SK-N-SH treated with all-trans-retinoic acid at 6 μM for 48 hours (cell line): Measurements from ENCODE around the gene PLEKHG4B.

Source experiments
- ARNTL ChIP-seq: fragments of 450-650 bp; formaldehyde crosslinking; IDR thresholded peaks from 2 replicates; pipeline ENCODE4 v1.5.0; 2020; ENCODE audit warnings: low read depth, mild to moderate bottlenecking, moderate library complexity, borderline replicate concordance
- BACH2 ChIP-seq: fragments of 250-450 bp; sonication (Bioruptor Pico); IDR thresholded peaks from 2 replicates; pipeline ENCODE4 v1.9.0; 2021; ENCODE audit warnings: mild to moderate bottlenecking, borderline replicate concordance
- CSDC2 ChIP-seq: fragments of 250-450 bp; sonication (Bioruptor Pico); IDR thresholded peaks from 2 replicates; pipeline ENCODE4 v1.5.0; 2020; ENCODE audit warnings: mild to moderate bottlenecking, moderate library complexity
- GLIS3 ChIP-seq: fragments of 250-450 bp; sonication (Bioruptor Pico); IDR thresholded peaks from 2 replicates; pipeline ENCODE4 v1.5.0; 2020; ENCODE audit warnings: mild to moderate bottlenecking, moderate library complexity
- OSR1 ChIP-seq: fragments of 250-450 bp; sonication (Bioruptor Pico); IDR thresholded peaks from 2 replicates; pipeline ENCODE4 v1.8.0; 2022; ENCODE audit warnings: moderate library complexity, mild to moderate bottlenecking, inconsistent platforms
- PATZ1 ChIP-seq: fragments of 250-450 bp; sonication (Bioruptor Pico); IDR thresholded peaks from 2 replicates; pipeline ENCODE4 v1.8.0; 2020; ENCODE audit warnings: mild to moderate bottlenecking, moderate library complexity, borderline replicate concordance
- RARB ChIP-seq: fragments of 250-450 bp; sonication (Bioruptor Pico); IDR thresholded peaks from 2 replicates; pipeline ENCODE4 v1.8.0; 2021; ENCODE audit warnings: mild to moderate bottlenecking, moderate library complexity
- ZNF565 ChIP-seq: fragments of 450-650 bp; formaldehyde crosslinking; conservative IDR thresholded peaks from 2 replicates; pipeline ENCODE4 v1.5.0; 2020; ENCODE audit warnings: low read depth, mild to moderate bottlenecking, moderate library complexity
- ZNF70 ChIP-seq: fragments of 450-650 bp; formaldehyde crosslinking; IDR thresholded peaks from 2 replicates; pipeline ENCODE4 v1.5.0; 2020; ENCODE audit warnings: mild to moderate bottlenecking, moderate library complexity

DNA sequence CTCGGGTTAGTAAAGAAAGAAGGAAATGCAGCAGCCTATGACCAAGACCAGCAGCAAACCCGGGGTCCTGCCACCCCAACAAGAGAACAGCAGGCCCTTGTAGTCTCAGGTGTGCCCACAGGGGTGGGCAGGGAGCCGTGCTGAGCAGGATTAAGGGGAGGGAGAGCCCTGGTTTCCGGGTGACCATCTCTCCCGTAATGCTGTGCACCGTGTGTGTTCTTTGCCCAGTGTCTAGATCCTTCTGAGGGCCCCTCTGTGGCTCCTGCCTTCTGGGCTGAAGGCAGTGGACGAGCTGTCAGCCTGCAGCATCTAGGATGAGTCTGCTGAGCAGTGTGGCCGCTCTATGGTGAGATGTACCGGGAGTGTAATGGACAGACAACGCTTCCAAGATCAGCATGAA, 12.7 kb upstream of the PLEKHG4B start:
- no peak for TF ChIP-seq GLIS3 (CRISPR knock-in tag)
- TF ChIP-seq ZNF565 = no peak
- no peak for TF ChIP-seq RARB (CRISPR knock-in tag)
- TF ChIP-seq ARNTL = no peak
- TF ChIP-seq PATZ1 (CRISPR knock-in tag) = no peak
- TF ChIP-seq ZNF70 (CRISPR knock-in tag) = no peak
- TF ChIP-seq CSDC2 = no peak
- TF ChIP-seq BACH2 (CRISPR knock-in tag) = no peak
- TF ChIP-seq OSR1 (CRISPR knock-in tag) = no peak
